Activated CD4-positive, alpha-beta T cell treated with anti-CD3 and anti-CD28 coated beads, Interleukin-2, amount 10 ng/mL, durations not matched to agents 24 days and 14 days (primary cell): ENCODE measurements around the gene MALAT1. TPM values are rescaled to one million over a fixed set of nuclear protein-coding genes. Genes with fewer than 3 reads are reported as not detected.
"Not testable (repeated sequence)": the region's sequence is repeated elsewhere in the genome, so short reads cannot be mapped to it uniquely, and the experiment has no call there.

ENCODE experiments used
- DNase-seq: peaks from one replicate; pipeline ENCODE4 v3.0.0; 2022
- H3K27ac Mint-ChIP-seq: one replicate; pipeline ENCODE4 v1.8.0; 2022; ENCODE audit warnings: mild to moderate bottlenecking, mixed read lengths
- H3K27me3 Mint-ChIP-seq: one replicate; pipeline ENCODE4 v1.8.0; 2022; ENCODE audit warnings: mixed read lengths
- H3K36me3 Mint-ChIP-seq: one replicate; pipeline ENCODE4 v1.8.0; 2022; ENCODE audit warnings: low read depth, mild to moderate bottlenecking, mixed read lengths
- H3K4me1 Mint-ChIP-seq: one replicate; pipeline ENCODE4 v1.8.0; 2021; ENCODE audit warnings: mixed read lengths
- H3K4me3 Mint-ChIP-seq: one replicate; pipeline ENCODE4 v1.8.0; 2022; ENCODE audit warnings: mild to moderate bottlenecking, moderate library complexity, mixed read lengths
- H3K9me3 Mint-ChIP-seq: one replicate; pipeline ENCODE4 v1.8.0; 2021; ENCODE audit warnings: mixed read lengths
- intact Hi-C: fragments of 100-400 bp; cut with micrococcal nuclease; formaldehyde crosslinking; loops from one replicate; pipeline ENCODE4 v1.15.1; 2023
- total RNA-seq: library from RNA; stranded (reverse); gene quantifications from 2 replicates; pipeline ENCODE4 v1.2.3, GENCODE V29; 2022

The MALAT1 gene
- total RNA-seq, 1 donor from 2014 or later, result 5,435 TPM

- not testable (repeated sequence) for H3K36me3 Mint-ChIP-seq, H3K27me3 Mint-ChIP-seq, DNase-seq, H3K9me3 Mint-ChIP-seq
- intact Hi-C loops, result loop anchor here (1.0 kb wide), 2 partner anchors 25 to 90 kb away; partner anchors contain the start of gene SLC25A45
- peak overlapping the region; percentile 75 for H3K4me3 Mint-ChIP-seq
- H3K4me1 Mint-ChIP-seq, result peaks cover 40% of the 10 kb centered on the region
- H3K27ac Mint-ChIP-seq, result peak overlapping the region; percentile 96
Observed at GRCh38 chr11:65472588-65473277, 26.1 kb upstream of the MALAT1 start.

GRCh38 chr11:65473278-65473860, 25.5 kb upstream of the MALAT1 start:
- peaks cover 6% of the 10 kb centered on the region for H3K36me3 Mint-ChIP-seq
- intact Hi-C loops, result no loop called here
- H3K27me3 Mint-ChIP-seq, result no peaks in the 10 kb centered on the region
- peak overlapping the region; percentile 96 for H3K27ac Mint-ChIP-seq
- no peaks in the 10 kb centered on the region for H3K9me3 Mint-ChIP-seq
- H3K4me3 Mint-ChIP-seq, result no peak overlapping the region
- H3K4me1 Mint-ChIP-seq, result peaks cover 40% of the 10 kb centered on the region
- no peak for DNase-seq

DNA sequence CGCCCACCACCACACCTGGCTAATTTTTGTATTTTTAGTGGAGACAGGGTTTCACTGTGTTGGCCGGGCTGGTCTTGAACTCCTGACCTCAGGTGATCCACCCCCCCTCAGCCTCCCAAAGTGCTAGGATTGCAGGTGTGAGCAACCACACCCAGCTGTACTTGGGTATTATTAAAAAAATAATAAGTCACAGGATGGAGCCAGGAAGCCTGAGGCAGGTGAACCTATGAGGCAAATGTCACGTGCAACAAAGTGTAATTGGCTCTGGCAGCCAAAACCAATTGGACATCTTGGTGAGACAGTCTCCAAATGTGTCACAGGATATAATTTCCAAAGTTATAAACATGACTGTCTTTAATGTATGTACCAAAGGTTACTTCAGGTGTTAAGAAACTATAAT, 24.0 kb upstream of the MALAT1 start:
- intact Hi-C loops, result no loop called here
- H3K4me3 Mint-ChIP-seq, result peak overlapping the region; percentile 48
- H3K9me3 Mint-ChIP-seq, result no peaks in the 10 kb centered on the region
- H3K4me1 Mint-ChIP-seq, result peaks cover 39% of the 10 kb centered on the region
- H3K27ac Mint-ChIP-seq, result no peak overlapping the region
- DNase-seq, result no peak
- H3K27me3 Mint-ChIP-seq, result no peaks in the 10 kb centered on the region
- peaks cover 6% of the 10 kb centered on the region for H3K36me3 Mint-ChIP-seq

DNA sequence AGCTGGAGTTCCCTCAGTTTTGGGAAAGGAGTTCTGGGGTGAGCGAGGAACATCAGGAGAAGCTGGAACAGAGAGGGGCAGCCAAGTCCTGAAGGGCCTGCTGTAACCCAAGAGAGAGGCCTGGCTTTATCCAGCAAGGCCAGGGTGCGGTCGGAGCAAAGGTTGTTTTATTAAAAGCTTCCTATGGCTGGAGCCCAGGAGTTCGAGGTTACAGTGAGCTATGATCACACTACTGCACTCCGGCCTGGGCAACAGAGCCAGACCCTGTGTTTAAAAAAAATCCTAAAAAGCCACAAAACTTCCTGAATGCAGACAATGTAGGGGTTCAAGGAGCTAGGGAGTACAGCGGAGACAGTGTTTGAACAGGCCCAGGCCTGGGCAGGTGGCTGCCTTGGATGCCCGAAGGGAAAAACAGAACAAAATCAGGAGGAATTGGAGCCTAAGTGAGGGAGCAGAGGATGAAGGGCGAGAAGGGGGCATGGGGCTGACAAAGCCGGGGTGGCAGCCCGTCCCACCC, 22.2 kb upstream of the MALAT1 start:
- peaks cover 28% of the 10 kb centered on the region for H3K4me1 Mint-ChIP-seq
- no peaks in the 10 kb centered on the region for H3K9me3 Mint-ChIP-seq
- peak overlapping the region; percentile 100 for H3K27ac Mint-ChIP-seq
- DNase-seq, result peak; percentile 66
- H3K27me3 Mint-ChIP-seq, result no peaks in the 10 kb centered on the region
- H3K36me3 Mint-ChIP-seq, result peaks cover 6% of the 10 kb centered on the region
- intact Hi-C loops, result loop anchor here (1.0 to 2.0 kb wide), 5 partner anchors 17 to 60 kb away; no protein-coding TSS in a partner anchor
- peak overlapping the region; percentile 97 for H3K4me3 Mint-ChIP-seq

DNA sequence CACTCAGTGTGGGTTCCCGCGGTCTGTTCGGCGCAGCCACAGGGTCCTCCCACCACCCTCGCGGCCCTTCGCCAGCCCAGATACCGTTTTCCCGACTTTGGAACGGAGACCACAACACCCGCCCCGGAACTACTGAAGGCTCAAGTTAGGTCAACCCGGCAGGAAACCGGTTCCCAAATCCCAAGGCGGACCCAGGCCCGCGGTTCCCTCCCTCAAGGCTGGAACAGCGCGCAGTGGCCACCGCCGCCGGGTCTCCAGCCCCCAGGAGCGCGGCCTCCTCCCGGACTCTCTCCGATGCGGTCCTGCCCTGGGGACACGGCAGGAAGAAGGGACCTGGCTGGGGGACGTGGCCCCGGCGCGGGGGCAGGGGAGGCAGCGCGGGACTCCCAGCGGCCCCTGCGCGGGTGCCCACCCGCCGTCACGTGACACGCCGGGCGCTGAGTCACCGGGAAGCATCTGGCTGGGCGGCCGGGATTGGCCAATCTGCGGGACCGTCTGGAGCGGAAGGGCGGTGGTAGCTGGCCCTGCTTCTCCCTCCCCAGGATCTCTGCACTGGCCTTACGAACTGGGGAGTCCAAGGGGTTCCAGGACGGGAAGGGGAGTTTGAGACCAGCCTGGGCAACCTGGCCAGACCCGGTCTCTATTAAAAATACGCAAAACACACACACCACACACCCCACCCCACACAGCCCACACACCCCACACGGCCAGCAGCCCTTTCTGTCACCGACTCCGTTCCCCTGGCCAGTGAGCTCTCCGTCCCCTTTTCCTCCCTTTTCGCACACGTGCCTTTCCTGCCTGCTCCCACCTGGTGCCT, 21.5 kb upstream of the MALAT1 start:
- peak; percentile 97 for DNase-seq
- H3K4me3 Mint-ChIP-seq, result peak overlapping the region; percentile 97
- H3K9me3 Mint-ChIP-seq, result no peaks in the 10 kb centered on the region
- peak overlapping the region; percentile 100 for H3K27ac Mint-ChIP-seq
- peaks cover 22% of the 10 kb centered on the region for H3K4me1 Mint-ChIP-seq
- peaks cover 6% of the 10 kb centered on the region for H3K36me3 Mint-ChIP-seq
- no peaks in the 10 kb centered on the region for H3K27me3 Mint-ChIP-seq
- intact Hi-C loops, result loop anchor here (1.0 to 2.0 kb wide), 5 partner anchors 16 to 61 kb away; no protein-coding TSS in a partner anchor

- Mint-ChIP-seq H3K4me3 (no peak overlapping the region), H3K27ac (no peak overlapping the region), H3K27me3 (no peaks in the 10 kb centered on the region), H3K4me1 (peaks cover 21% of the 10 kb centered on the region), H3K36me3 (peaks cover 6% of the 10 kb centered on the region), H3K9me3 (no peaks in the 10 kb centered on the region)
- no peak for DNase-seq
- intact Hi-C loops, result no loop called here
Observed at GRCh38 chr11:65478388-65479183, 20.3 kb upstream of the MALAT1 start.

DNA sequence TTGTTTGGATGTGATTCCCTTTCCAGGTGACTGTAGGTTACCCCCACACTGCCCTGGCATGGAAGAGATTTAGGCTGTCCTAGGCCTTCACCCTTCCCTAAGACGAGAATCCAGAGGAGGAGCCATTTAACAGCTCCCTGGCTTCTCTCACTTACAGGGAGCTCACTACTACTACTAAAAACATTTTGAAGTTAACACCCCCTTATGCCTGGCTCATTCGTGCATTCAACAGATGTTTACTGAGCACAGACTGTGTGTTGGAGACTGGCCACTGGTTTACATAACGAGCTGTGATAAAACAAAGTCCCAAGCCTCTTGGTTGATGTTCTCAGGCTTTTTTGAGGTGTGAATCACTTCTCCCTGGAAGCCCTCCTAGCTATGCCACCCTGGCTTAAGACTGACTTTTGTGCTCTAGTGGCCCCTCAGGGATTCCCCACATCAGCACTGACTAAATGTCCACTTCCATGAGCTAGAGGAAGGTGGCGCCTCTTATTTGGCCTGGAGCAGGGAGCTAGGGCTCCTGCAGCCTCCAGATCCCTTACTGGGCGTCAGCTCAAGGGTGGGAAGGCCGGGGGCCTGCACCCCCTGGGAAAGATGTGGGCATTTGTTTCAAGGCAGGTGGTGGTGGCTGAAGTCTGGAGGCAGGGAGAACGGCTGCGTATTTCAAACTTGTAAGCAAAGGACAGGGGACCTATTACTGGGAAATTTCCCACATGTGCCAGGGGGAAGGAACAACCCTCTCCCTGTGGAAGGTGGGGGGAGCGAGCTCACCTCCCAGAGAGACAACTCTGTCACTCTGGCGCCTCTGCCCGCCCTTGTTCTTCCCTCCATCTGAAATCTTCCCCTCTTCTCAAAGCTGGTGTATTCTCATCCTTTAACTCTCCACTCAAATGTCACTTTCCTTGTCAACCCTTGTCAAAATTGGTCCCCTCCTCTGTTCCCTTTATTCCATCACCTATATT, 19.4 kb upstream of the MALAT1 start:
- no peak overlapping the region for H3K27ac Mint-ChIP-seq
- no peak overlapping the region for H3K4me3 Mint-ChIP-seq
- no peaks in the 10 kb centered on the region for H3K27me3 Mint-ChIP-seq
- H3K9me3 Mint-ChIP-seq, result no peaks in the 10 kb centered on the region
- peaks cover 21% of the 10 kb centered on the region for H3K4me1 Mint-ChIP-seq
- H3K36me3 Mint-ChIP-seq, result peaks cover 6% of the 10 kb centered on the region
- DNase-seq, result no peak
- intact Hi-C loops, result no loop called here

DNA sequence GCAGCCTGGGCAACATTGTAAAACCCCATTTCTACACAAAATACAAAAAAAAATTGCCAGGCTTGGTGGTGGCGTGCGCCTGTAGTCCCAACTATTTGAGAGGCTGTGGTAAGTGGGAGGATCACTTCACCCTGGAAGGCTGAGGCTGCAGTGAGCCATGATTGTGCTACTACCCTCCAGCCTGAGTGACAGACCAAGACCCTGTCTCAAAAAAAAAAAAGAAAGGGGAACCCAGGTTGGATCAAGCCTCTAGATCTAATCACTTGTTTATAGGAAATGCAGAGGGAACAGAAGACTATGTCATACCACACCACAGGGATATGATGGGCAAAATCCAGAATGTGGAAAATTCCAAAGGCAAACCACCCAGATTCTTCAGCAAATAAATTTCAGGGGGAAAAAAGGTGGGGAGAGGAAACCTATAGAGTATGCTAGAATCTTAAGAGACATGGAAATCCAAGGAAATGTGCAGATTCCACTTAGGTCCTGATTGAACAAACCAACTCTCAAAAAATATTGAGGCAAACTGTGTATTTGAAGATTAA, 16.5 kb upstream of the MALAT1 start:
- Mint-ChIP-seq H3K4me3 (no peak overlapping the region), H3K4me1 (peaks cover 15% of the 10 kb centered on the region), H3K27me3 (no peaks in the 10 kb centered on the region), H3K36me3 (no peaks in the 10 kb centered on the region), H3K27ac (no peak overlapping the region), H3K9me3 (no peaks in the 10 kb centered on the region)
- no peak for DNase-seq
- intact Hi-C loops, result no loop called here

GRCh38 chr11:65485920-65486219, 13.0 kb upstream of the MALAT1 start:
- no peak overlapping the region for H3K4me3 Mint-ChIP-seq
- H3K27me3 Mint-ChIP-seq, result no peaks in the 10 kb centered on the region
- H3K36me3 Mint-ChIP-seq, result no peaks in the 10 kb centered on the region
- no peak for DNase-seq
- intact Hi-C loops, result no loop called here
- no peak overlapping the region for H3K27ac Mint-ChIP-seq
- H3K9me3 Mint-ChIP-seq, result no peaks in the 10 kb centered on the region
- peaks cover 26% of the 10 kb centered on the region for H3K4me1 Mint-ChIP-seq

- Mint-ChIP-seq H3K27ac (peak overlapping the region; percentile 84), H3K4me3 (no peak overlapping the region), H3K36me3 (no peaks in the 10 kb centered on the region), H3K9me3 (no peaks in the 10 kb centered on the region), H3K4me1 (peaks cover 31% of the 10 kb centered on the region), H3K27me3 (no peaks in the 10 kb centered on the region)
- intact Hi-C loops, result no loop called here
- DNase-seq, result no peak
Observed at GRCh38 chr11:65486570-65487466, 12.0 kb upstream of the MALAT1 start.

- H3K4me3 Mint-ChIP-seq, result no peak overlapping the region
- peak; percentile 82 for DNase-seq
- H3K27me3 Mint-ChIP-seq, result no peaks in the 10 kb centered on the region
- H3K9me3 Mint-ChIP-seq, result no peaks in the 10 kb centered on the region
- intact Hi-C loops, result no loop called here
- peak overlapping the region; percentile 84 for H3K27ac Mint-ChIP-seq
- no peaks in the 10 kb centered on the region for H3K36me3 Mint-ChIP-seq
- peaks cover 37% of the 10 kb centered on the region for H3K4me1 Mint-ChIP-seq
Observed at GRCh38 chr11:65487467-65488272, 11.2 kb upstream of the MALAT1 start.
